AG04450 (cell line): Measurements from ENCODE around the gene AAGAB. TPM values are rescaled to one million over a fixed set of nuclear protein-coding genes. Genes with fewer than 3 reads are reported as not detected.
A peak's percentile ranks its signal among the peaks of the same experiment; 100 is the strongest.

Experiments
- CTCF ChIA-PET: fragments of 300-600, 350-600 bp; formaldehyde crosslinking; extraction: SDS; loops from one replicate; lab custom pipeline; 2022; ENCODE audit warnings: antibody characterized with exemption, inconsistent platforms; lab: Charles Lee
- POLR2A ChIA-PET: fragments of 350-600 bp; formaldehyde crosslinking; extraction: SDS; loops from one replicate; lab custom pipeline; 2021; ENCODE audit warnings: antibody characterized with exemption, inconsistent platforms; lab: Yijun Ruan, JAX
- DNase-seq: peaks from one replicate; pipeline ENCODE4 v3.0.0-alpha.2; 2011; ENCODE audit warnings: low read depth, low spot score
- H3K27ac ChIP-seq: one replicate; pipeline ENCODE4 v1.5.1; 2012; ENCODE audit warnings: low read depth, low read length, control low read depth
- H3K27me3 ChIP-seq: one replicate; pipeline ENCODE4 v1.6.0; 2012; ENCODE audit warnings: low read length; ENCODE audit not compliant: control insufficient read depth, insufficient read depth
- H3K4me3 ChIP-seq: 2 replicates; pipeline ENCODE4 v1.5.1; 2011; ENCODE audit warnings: mild to moderate bottlenecking, low read depth, low read length, control low read depth
- H3K9me3 ChIP-seq: 2 replicates; pipeline ENCODE4 v1.5.1; 2012; ENCODE audit warnings: low read length; ENCODE audit not compliant: control insufficient read depth, insufficient read depth
- polyA plus RNA-seq: library from polyadenylated mRNA; depleted of rRNA; stranded (reverse); fragments of >200 nt; gene quantifications from 2 replicates; pipeline ENCODE4 v1.2.3, GENCODE V29; 2011
- TF ChIP-seq, protein P1 (sequence below): IDR thresholded peaks from 2 replicates; pipeline ENCODE4 v1.5.1; 2011; ENCODE audit warnings: low read depth, low read length, control low read depth, inconsistent platforms

Gene AAGAB
- polyA plus RNA-seq, 1 experiment, result 58.0 TPM

GRCh38 chr15:67175643-67176071, 78.8 kb downstream of the AAGAB start:
- no peak for DNase-seq
- no peaks in the 10 kb centered on the region for H3K27me3 ChIP-seq
- H3K9me3 ChIP-seq, result no peaks in the 10 kb centered on the region; the same call in 1 of the 2 replicates
- TF ChIP-seq, protein P1, sequence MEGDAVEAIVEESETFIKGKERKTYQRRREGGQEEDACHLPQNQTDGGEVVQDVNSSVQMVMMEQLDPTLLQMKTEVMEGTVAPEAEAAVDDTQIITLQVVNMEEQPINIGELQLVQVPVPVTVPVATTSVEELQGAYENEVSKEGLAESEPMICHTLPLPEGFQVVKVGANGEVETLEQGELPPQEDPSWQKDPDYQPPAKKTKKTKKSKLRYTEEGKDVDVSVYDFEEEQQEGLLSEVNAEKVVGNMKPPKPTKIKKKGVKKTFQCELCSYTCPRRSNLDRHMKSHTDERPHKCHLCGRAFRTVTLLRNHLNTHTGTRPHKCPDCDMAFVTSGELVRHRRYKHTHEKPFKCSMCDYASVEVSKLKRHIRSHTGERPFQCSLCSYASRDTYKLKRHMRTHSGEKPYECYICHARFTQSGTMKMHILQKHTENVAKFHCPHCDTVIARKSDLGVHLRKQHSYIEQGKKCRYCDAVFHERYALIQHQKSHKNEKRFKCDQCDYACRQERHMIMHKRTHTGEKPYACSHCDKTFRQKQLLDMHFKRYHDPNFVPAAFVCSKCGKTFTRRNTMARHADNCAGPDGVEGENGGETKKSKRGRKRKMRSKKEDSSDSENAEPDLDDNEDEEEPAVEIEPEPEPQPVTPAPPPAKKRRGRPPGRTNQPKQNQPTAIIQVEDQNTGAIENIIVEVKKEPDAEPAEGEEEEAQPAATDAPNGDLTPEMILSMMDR, result no peak
- peak overlapping the region; percentile 98 for H3K27ac ChIP-seq
- POLR2A ChIA-PET, result interaction anchor here (0.8 to 1.0 kb wide), 2 partner anchors 13 to 29 kb away, joined by 3 read pairs; no protein-coding TSS in a partner anchor
- H3K4me3 ChIP-seq, result no peak overlapping the region
- CTCF ChIA-PET, result no interaction called here

DNA sequence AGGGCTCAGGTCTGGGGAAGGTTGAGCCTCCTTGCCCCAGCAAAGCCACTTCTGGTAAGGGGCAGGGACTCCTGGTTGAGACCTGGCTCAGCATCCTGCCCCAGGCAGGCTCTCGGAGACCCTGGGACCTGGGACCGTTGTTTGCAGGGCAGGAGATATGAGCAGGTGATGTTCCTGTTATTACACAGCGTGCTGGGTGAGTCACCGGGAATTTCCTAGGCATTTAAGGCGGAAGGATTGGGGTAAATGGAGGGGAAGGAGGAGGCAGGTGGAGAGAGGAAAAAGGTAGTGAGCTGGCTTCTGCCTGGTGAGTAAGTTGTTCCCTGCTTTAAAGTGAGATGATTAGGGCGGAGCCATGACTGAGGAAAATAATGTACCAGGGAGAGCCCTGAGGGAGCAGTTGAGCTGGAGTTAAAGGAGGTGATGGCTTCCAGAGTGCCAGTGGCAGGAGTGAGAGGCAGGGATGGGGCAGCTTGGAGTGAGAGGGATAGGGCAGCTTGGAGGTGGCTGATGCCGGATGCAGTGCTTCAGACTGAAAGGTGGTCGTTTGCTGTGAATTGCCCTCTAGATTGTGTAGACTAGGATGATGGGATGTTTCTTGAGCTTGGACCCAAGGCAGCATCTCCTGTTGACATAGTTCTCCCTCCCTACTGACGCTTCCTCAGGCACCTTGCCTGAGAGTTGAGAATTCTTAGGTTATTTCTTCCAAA, 79.4 kb downstream of the AAGAB start:
- POLR2A ChIA-PET, result interaction anchor here (0.8 to 1.0 kb wide), 2 partner anchors 14 to 28 kb away, joined by 3 read pairs; no protein-coding TSS in a partner anchor
- peak overlapping the region; percentile 98 for H3K27ac ChIP-seq
- no peak for DNase-seq
- H3K4me3 ChIP-seq, result no peak overlapping the region
- CTCF ChIA-PET, result interaction anchor here (0.5 to 0.6 kb wide), 2 partner anchors 337 to 1353 kb away, joined by 3 read pairs; no protein-coding TSS in a partner anchor
- no peaks in the 10 kb centered on the region for H3K27me3 ChIP-seq
- H3K9me3 ChIP-seq, result no peaks in the 10 kb centered on the region; the same call in 1 of the 2 replicates
- TF ChIP-seq, protein P1, result no peak

DNA sequence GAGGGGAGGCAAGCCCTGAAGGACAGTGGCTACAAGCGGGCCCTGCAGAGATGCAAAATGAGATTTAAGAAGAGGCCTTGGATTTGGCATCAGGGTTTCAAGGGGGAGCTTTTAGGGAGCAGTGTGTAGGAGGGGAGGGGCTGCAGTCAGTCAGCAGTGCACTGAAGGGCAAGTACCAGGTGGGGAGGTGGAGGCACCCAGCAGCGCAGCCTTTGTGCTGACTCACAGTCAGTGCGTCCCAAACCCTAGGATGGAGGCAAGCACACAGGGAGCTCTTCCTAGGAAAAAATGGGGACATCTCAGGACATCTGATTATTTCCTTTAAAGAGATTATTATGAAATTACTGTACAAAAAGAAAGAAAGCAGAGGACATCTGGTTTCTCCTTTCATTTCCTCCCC, 80.0 kb downstream of the AAGAB start:
- H3K27ac ChIP-seq, result peak overlapping the region; percentile 98
- CTCF ChIA-PET, result interaction anchor here (0.5 to 0.6 kb wide), 2 partner anchors 336 to 1352 kb away, joined by 3 read pairs; no protein-coding TSS in a partner anchor

GRCh38 chr15:67173786-67174185, 80.7 kb downstream of the AAGAB start:
- Histone ChIP-seq H3K27ac (peak overlapping the region; percentile 98), H3K9me3 (no peaks in the 10 kb centered on the region; the same call in 1 of the 2 replicates), H3K27me3 (no peaks in the 10 kb centered on the region), H3K4me3 (no peak overlapping the region)
- DNase-seq, result no peak
- ChIA-PET POLR2A (no interaction called here), CTCF (no interaction called here)
- TF ChIP-seq, protein P1, result no peak

More for the DNA sequence above, 80.0 kb downstream of the AAGAB start:
- Histone ChIP-seq H3K9me3 (no peaks in the 10 kb centered on the region; the same call in 1 of the 2 replicates), H3K4me3 (no peak overlapping the region), H3K27me3 (no peaks in the 10 kb centered on the region)
- DNase-seq, result no peak
- POLR2A ChIA-PET, result no interaction called here
- TF ChIP-seq, protein P1, result no peak

GRCh38 chr15:67173005-67173404, 81.5 kb downstream of the AAGAB start:
- H3K9me3 ChIP-seq, result no peaks in the 10 kb centered on the region; the same call in 1 of the 2 replicates
- ChIA-PET CTCF (no interaction called here), POLR2A (no interaction called here)
- H3K4me3 ChIP-seq, result no peak overlapping the region
- TF ChIP-seq, protein P1, result no peak
- peak overlapping the region; percentile 98 for H3K27ac ChIP-seq
- DNase-seq, result no peak
- H3K27me3 ChIP-seq, result no peaks in the 10 kb centered on the region
